HG02623 (cell line): ENCODE results near the gene HIF3A.
"Not testable (repeated sequence)": the region's sequence is repeated elsewhere in the genome, so short reads cannot be mapped to it uniquely, and the experiment has no call there.

Experiments used
- ATAC-seq: cut with Tn5 transposase; IDR thresholded peaks from one replicate; pipeline ENCODE4 v1.9.1; 2021; ENCODE audit warnings: moderate library complexity; ENCODE audit not compliant: unreplicated experiment

HIF3A gene

GRCh38 chr19:46296722-46297461 lies at the start of gene HIF3A:
Gene HIF3A (plus strand): TSS chr19:46297042. CDS start chr19:46297077, 35 bp downstream.
- no peak for ATAC-seq

- ATAC-seq = no peak
Observed at GRCh38 chr19:46250076-46250735, 46.6 kb upstream of the HIF3A start.

GRCh38 chr19:46251416-46251815 lies 45.4 kb upstream of the HIF3A start:
- ATAC-seq = no peak

- ATAC-seq = no peak
Observed at GRCh38 chr19:46254776-46255175, 42.1 kb upstream of the HIF3A start.

GRCh38 chr19:46256855-46257254 lies 40.0 kb upstream of the HIF3A start:
- no peak for ATAC-seq

- ATAC-seq = not testable (repeated sequence)
Observed at GRCh38 chr19:46261501-46261900, 35.3 kb upstream of the HIF3A start.

GRCh38 chr19:46262684-46263296 lies 34.1 kb upstream of the HIF3A start:
- ATAC-seq = not testable (repeated sequence)

- ATAC-seq = not testable (repeated sequence)
Observed at GRCh38 chr19:46264801-46265200, 32.0 kb upstream of the HIF3A start.

GRCh38 chr19:46265217-46265828 lies 31.5 kb upstream of the HIF3A start:
- no peak for ATAC-seq

- ATAC-seq = no peak
Observed at GRCh38 chr19:46269101-46269500, 27.7 kb upstream of the HIF3A start.

- ATAC-seq = no peak
Observed at GRCh38 chr19:46270521-46271256, 26.2 kb upstream of the HIF3A start.

GRCh38 chr19:46271481-46272197 lies 25.2 kb upstream of the HIF3A start:
- no peak for ATAC-seq

- not testable (repeated sequence) for ATAC-seq
Observed at GRCh38 chr19:46273931-46274330, 22.9 kb upstream of the HIF3A start.

GRCh38 chr19:46279177-46279576 lies 17.7 kb upstream of the HIF3A start:
- no peak for ATAC-seq

- ATAC-seq = no peak
Observed at GRCh38 chr19:46283771-46284170, 13.1 kb upstream of the HIF3A start.

- no peak for ATAC-seq
Observed at GRCh38 chr19:46284635-46285034, 12.2 kb upstream of the HIF3A start.

GRCh38 chr19:46287585-46287984 lies 9.3 kb upstream of the HIF3A start:
- ATAC-seq = no peak

GRCh38 chr19:46288896-46289588 lies 7.8 kb upstream of the HIF3A start:
- no peak for ATAC-seq

GRCh38 chr19:46289724-46290619 lies 6.9 kb upstream of the HIF3A start:
- ATAC-seq = no peak
